WTC11 (cell line): ENCODE data around the gene MAP1A.

ENCODE experiments used
- CBFB ChIP-seq: sonication (generic); formaldehyde crosslinking; IDR thresholded peaks from 2 replicates; pipeline ENCODE4 v1.8.1; 2022; ENCODE audit warnings: mild to moderate bottlenecking, low read depth, missing genetic modification reagents
- ETV6 ChIP-seq: sonication (generic); formaldehyde crosslinking; IDR thresholded peaks from 2 replicates; pipeline ENCODE4 v1.8.1; 2022; ENCODE audit warnings: mild to moderate bottlenecking, missing genetic modification reagents
- GABPB1 ChIP-seq: sonication (generic); formaldehyde crosslinking; IDR thresholded peaks from 2 replicates; pipeline ENCODE4 v1.8.1; 2023; ENCODE audit warnings: mild to moderate bottlenecking, missing genetic modification reagents
- JUN ChIP-seq: sonication (generic); formaldehyde crosslinking; IDR thresholded peaks from 2 replicates; pipeline ENCODE4 v1.8.0; 2023; ENCODE audit warnings: mild to moderate bottlenecking, missing genetic modification reagents
- TEAD4 ChIP-seq: sonication (generic); formaldehyde crosslinking; IDR thresholded peaks from 2 replicates; pipeline ENCODE4 v1.8.0; 2022; ENCODE audit warnings: mild to moderate bottlenecking, missing genetic modification reagents
- ZNF317 ChIP-seq: sonication (generic); formaldehyde crosslinking; IDR thresholded peaks from 2 replicates; pipeline ENCODE4 v1.8.1; 2023; ENCODE audit warnings: low read depth, mild to moderate bottlenecking, moderate library complexity, missing genetic modification reagents, borderline replicate concordance
- TF ChIP-seq, protein P1 (sequence below): fragments of 250-450 bp; sonication (Bioruptor Pico); IDR thresholded peaks from 2 replicates; pipeline ENCODE4 v2.1.2; 2022; ENCODE audit warnings: mild to moderate bottlenecking, moderate library complexity
- TF ChIP-seq, protein P2 (sequence below): sonication (generic); formaldehyde crosslinking; IDR thresholded peaks from 2 replicates; pipeline ENCODE4 v1.8.1; 2023; ENCODE audit warnings: mild to moderate bottlenecking, missing genetic modification reagents, moderate library complexity
- TF ChIP-seq, protein P3 (sequence below): fragments of 200-600 bp; IDR thresholded peaks from 2 replicates; pipeline ENCODE4 v1.8.0; 2022; ENCODE audit warnings: antibody characterized with exemption
- TF ChIP-seq, protein P4 (sequence below): sonication (generic); formaldehyde crosslinking; IDR thresholded peaks from 2 replicates; pipeline ENCODE4 v1.8.0; 2022; ENCODE audit warnings: mild to moderate bottlenecking, missing genetic modification reagents

DNA sequence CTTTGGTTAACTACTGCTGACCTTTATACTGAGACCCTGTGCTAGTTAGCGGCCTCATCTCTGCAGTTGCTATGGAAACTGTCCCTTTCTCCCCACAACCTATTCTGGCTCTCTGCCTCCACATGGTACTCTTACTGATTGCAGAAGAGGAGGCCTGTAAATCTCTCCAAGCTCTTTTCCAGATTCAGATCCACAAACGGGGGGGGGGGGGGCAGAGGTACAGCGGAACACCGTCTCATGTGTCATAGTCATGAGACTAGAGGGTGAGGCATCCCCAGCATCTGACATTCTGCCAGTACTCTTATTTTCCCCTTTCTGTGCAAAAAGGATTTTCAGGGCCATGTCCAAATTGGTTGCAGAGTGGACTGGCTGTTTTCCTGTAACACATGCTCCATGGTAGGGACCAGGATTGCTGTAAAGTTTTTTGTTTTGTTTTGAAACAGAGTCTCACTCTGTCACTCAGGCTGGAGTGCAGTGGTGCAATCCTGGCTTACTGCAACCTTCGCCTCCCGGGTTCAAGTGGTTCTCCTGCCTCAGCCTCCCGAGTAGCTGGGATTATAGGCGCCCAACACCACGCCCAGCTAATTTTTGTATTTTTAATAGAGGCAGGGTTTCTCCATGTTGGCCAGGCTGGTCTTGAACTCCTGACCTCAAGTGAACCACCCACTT lies 8.3 kb upstream of the MAP1A start:
- TF ChIP-seq CBFB (CRISPR knock-in tag), result no peak
- TF ChIP-seq, protein P1, sequence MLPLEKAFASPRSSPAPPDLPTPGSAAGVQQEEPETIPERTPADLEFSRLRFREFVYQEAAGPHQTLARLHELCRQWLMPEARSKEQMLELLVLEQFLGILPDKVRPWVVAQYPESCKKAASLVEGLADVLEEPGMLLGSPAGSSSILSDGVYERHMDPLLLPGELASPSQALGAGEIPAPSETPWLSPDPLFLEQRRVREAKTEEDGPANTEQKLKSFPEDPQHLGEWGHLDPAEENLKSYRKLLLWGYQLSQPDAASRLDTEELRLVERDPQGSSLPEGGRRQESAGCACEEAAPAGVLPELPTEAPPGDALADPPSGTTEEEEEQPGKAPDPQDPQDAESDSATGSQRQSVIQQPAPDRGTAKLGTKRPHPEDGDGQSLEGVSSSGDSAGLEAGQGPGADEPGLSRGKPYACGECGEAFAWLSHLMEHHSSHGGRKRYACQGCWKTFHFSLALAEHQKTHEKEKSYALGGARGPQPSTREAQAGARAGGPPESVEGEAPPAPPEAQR (CRISPR knock-in tag), result no peak
- TF ChIP-seq ZNF317 (CRISPR knock-in tag), result no peak
- TF ChIP-seq, protein P2, sequence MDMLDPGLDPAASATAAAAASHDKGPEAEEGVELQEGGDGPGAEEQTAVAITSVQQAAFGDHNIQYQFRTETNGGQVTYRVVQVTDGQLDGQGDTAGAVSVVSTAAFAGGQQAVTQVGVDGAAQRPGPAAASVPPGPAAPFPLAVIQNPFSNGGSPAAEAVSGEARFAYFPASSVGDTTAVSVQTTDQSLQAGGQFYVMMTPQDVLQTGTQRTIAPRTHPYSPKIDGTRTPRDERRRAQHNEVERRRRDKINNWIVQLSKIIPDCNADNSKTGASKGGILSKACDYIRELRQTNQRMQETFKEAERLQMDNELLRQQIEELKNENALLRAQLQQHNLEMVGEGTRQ (CRISPR knock-in tag), result no peak
- TF ChIP-seq, protein P3, sequence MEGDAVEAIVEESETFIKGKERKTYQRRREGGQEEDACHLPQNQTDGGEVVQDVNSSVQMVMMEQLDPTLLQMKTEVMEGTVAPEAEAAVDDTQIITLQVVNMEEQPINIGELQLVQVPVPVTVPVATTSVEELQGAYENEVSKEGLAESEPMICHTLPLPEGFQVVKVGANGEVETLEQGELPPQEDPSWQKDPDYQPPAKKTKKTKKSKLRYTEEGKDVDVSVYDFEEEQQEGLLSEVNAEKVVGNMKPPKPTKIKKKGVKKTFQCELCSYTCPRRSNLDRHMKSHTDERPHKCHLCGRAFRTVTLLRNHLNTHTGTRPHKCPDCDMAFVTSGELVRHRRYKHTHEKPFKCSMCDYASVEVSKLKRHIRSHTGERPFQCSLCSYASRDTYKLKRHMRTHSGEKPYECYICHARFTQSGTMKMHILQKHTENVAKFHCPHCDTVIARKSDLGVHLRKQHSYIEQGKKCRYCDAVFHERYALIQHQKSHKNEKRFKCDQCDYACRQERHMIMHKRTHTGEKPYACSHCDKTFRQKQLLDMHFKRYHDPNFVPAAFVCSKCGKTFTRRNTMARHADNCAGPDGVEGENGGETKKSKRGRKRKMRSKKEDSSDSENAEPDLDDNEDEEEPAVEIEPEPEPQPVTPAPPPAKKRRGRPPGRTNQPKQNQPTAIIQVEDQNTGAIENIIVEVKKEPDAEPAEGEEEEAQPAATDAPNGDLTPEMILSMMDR, result no peak
- TF ChIP-seq ETV6 (CRISPR knock-in tag), result no peak
- TF ChIP-seq JUN (CRISPR knock-in tag), result no peak
- TF ChIP-seq TEAD4 (CRISPR knock-in tag), result no peak
- TF ChIP-seq, protein P4, sequence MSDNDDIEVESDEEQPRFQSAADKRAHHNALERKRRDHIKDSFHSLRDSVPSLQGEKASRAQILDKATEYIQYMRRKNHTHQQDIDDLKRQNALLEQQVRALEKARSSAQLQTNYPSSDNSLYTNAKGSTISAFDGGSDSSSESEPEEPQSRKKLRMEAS (CRISPR knock-in tag), result no peak
- TF ChIP-seq GABPB1 (CRISPR knock-in tag), result no peak
